Activated B cell treated with CpG ODN at 0.5 μM for 24 hours (primary cell): ENCODE data around the gene TEX14. TPM values are rescaled to one million over a fixed set of nuclear protein-coding genes. Genes with fewer than 3 reads are reported as not detected.

Experiments
- ATAC-seq: fragments of 200-7000 bp; cut with Tn5 transposase; one replicate; pipeline ENCODE4 v1.10.0; 2021; ENCODE audit warnings: low read depth, mild to moderate bottlenecking, moderate library complexity
- CTCF ChIA-PET: fragments of 350-600 bp; sonication (Branson Sonifier 250); formaldehyde crosslinking; loops from one replicate; lab custom pipeline; 2021; ENCODE audit warnings: antibody characterized with exemption; lab: Charles Lee
- POLR2A ChIA-PET: fragments of 350-600 bp; sonication (Branson Sonifier 250); formaldehyde crosslinking; loops from one replicate; lab custom pipeline; 2021; ENCODE audit warnings: antibody characterized with exemption; lab: Charles Lee
- DNase-seq: peaks from one replicate; pipeline ENCODE4 v3.0.0; 2022
- H3K27ac Mint-ChIP-seq: one replicate; pipeline ENCODE4 v1.8.0; 2020; ENCODE audit warnings: mixed read lengths
- H3K27me3 Mint-ChIP-seq: one replicate; pipeline ENCODE4 v1.8.0; 2021; ENCODE audit warnings: mixed read lengths
- H3K36me3 Mint-ChIP-seq: one replicate; pipeline ENCODE4 v1.8.0; 2021; ENCODE audit warnings: low read depth, mixed read lengths
- H3K4me1 Mint-ChIP-seq: one replicate; pipeline ENCODE4 v1.8.0; 2021; ENCODE audit warnings: mixed read lengths
- H3K4me3 Mint-ChIP-seq: one replicate; pipeline ENCODE4 v1.8.0; 2020; ENCODE audit warnings: mild to moderate bottlenecking, mixed read lengths
- H3K9me3 Mint-ChIP-seq: one replicate; pipeline ENCODE4 v1.8.0; 2020; ENCODE audit warnings: mixed read lengths
- intact Hi-C: fragments of 100-400 bp; cut with micrococcal nuclease; formaldehyde crosslinking; loops from one replicate; pipeline ENCODE4 v1.15.1; 2024
- total RNA-seq: library from RNA; stranded (reverse); gene quantifications from 2 replicates; pipeline ENCODE4 v1.2.3, GENCODE V29; 2022
- TF ChIP-seq, protein P1 (sequence below): fragments of 200-600 bp; IDR thresholded peaks from one replicate; pipeline ENCODE4 v1.8.0; 2022; ENCODE audit warnings: antibody characterized with exemption, mild to moderate bottlenecking

Gene TEX14
- total RNA-seq, 1 donor from 2014 or later = 0.16 TPM

DNA sequence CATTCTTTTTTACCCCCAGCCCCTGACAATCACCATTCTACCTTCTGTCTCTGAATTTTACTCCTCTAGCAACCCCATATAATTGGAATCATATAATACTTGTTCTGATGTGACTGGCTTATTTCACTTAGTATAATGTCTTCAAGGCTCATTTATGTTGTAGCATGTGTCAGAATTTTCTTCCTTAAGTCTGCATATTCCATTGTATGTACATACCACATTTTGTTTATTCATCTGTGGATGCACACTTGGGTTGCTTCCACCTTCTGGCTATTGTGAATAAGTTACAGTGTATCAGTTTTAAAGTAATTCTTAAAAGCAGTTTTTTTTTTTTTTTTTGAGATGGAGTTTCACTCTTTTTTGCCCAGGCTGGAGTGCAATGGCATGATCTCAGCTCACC lies 39.1 kb upstream of the TEX14 start:
- ATAC-seq (no peak), DNase-seq (no peak)
- Mint-ChIP-seq H3K27me3 (no peaks in the 10 kb centered on the region), H3K4me3 (no peak overlapping the region), H3K4me1 (no peaks in the 10 kb centered on the region), H3K36me3 (peaks cover 33% of the 10 kb centered on the region), H3K27ac (no peak overlapping the region), H3K9me3 (no peaks in the 10 kb centered on the region)
- TF ChIP-seq, protein P1, sequence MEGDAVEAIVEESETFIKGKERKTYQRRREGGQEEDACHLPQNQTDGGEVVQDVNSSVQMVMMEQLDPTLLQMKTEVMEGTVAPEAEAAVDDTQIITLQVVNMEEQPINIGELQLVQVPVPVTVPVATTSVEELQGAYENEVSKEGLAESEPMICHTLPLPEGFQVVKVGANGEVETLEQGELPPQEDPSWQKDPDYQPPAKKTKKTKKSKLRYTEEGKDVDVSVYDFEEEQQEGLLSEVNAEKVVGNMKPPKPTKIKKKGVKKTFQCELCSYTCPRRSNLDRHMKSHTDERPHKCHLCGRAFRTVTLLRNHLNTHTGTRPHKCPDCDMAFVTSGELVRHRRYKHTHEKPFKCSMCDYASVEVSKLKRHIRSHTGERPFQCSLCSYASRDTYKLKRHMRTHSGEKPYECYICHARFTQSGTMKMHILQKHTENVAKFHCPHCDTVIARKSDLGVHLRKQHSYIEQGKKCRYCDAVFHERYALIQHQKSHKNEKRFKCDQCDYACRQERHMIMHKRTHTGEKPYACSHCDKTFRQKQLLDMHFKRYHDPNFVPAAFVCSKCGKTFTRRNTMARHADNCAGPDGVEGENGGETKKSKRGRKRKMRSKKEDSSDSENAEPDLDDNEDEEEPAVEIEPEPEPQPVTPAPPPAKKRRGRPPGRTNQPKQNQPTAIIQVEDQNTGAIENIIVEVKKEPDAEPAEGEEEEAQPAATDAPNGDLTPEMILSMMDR = no peak
- POLR2A ChIA-PET = no interaction called here
- intact Hi-C loops = loop anchor here (1.0 kb wide), 1 partner anchor 13 kb away; no protein-coding TSS in a partner anchor
- CTCF ChIA-PET = no interaction called here

DNA sequence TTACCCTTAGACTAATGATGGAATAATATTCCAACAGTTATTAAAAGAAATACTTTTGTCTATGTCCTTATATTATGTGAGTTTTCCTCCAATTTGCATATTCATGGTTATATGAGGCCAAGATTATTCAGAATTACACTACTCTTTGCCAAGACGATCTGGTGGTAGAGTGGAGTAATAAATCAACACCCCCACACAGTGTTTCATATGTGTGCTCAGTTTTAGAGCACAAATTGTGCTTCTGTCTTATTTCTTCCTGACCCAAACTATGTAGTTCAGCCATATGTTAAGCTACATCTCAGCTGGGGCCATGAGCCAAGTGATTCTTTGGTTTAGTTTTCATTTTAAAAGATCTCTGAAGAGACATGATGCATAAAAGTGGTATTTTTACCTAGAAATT lies 37.0 kb upstream of the TEX14 start:
- TF ChIP-seq, protein P1 = no peak
- POLR2A ChIA-PET = no interaction called here
- ATAC-seq (no peak), DNase-seq (no peak)
- Mint-ChIP-seq H3K27ac (no peak overlapping the region), H3K27me3 (no peaks in the 10 kb centered on the region), H3K4me1 (no peaks in the 10 kb centered on the region), H3K36me3 (peaks cover 36% of the 10 kb centered on the region), H3K9me3 (no peaks in the 10 kb centered on the region), H3K4me3 (no peak overlapping the region)
- intact Hi-C loops = no loop called here
- CTCF ChIA-PET = no interaction called here

DNA sequence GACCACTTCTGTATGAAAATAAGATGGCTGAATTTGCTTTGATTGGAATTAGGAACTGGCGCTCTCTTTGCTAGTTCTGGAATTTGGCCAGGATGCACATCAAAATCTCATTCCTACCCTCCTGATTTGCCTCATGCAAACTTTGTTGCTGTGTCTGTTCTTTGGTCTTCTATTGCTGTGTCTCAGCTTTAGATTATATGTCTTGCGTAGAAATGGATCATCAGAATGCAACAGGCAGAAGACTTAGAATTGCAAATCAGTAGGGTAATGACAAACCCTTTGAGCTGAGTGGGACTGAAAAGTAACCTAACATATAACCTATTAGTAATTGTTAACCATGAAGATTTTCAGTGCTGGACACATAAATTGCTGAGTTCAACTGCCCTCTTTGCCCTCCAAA lies 30.9 kb upstream of the TEX14 start:
- Mint-ChIP-seq H3K4me1 (no peaks in the 10 kb centered on the region), H3K9me3 (no peaks in the 10 kb centered on the region), H3K27me3 (no peaks in the 10 kb centered on the region), H3K27ac (no peak overlapping the region), H3K4me3 (no peak overlapping the region), H3K36me3 (peaks cover 48% of the 10 kb centered on the region)
- CTCF ChIA-PET = no interaction called here
- POLR2A ChIA-PET = no interaction called here
- intact Hi-C loops = no loop called here
- TF ChIP-seq, protein P1 = no peak
- ATAC-seq = no peak
- DNase-seq = no peak

DNA sequence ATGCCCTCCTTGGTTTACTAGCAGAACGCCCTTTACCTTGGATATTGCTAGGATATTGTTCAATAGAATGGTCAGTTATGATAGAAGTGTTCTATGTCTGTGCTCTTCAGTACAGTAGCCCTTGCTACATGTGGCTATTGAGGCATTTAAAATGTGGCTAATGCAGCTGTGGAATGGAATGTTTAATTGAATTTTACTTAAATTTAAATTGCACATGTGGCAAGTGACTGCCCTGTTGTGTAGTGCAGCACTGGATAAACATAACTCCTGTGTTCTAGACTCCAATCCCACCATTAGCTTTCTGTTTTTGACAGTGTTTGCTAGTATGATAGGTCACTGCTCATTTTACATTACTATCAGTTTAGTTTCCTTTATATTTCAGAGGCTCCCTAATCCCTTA lies 30.4 kb upstream of the TEX14 start:
- Mint-ChIP-seq H3K36me3 (peaks cover 49% of the 10 kb centered on the region), H3K4me1 (no peaks in the 10 kb centered on the region), H3K27me3 (no peaks in the 10 kb centered on the region), H3K9me3 (no peaks in the 10 kb centered on the region), H3K27ac (no peak overlapping the region), H3K4me3 (no peak overlapping the region)
- DNase-seq = no peak
- no peak for ATAC-seq
- intact Hi-C loops = no loop called here
- TF ChIP-seq, protein P1 = no peak
- ChIA-PET POLR2A (no interaction called here), CTCF (no interaction called here)

DNA sequence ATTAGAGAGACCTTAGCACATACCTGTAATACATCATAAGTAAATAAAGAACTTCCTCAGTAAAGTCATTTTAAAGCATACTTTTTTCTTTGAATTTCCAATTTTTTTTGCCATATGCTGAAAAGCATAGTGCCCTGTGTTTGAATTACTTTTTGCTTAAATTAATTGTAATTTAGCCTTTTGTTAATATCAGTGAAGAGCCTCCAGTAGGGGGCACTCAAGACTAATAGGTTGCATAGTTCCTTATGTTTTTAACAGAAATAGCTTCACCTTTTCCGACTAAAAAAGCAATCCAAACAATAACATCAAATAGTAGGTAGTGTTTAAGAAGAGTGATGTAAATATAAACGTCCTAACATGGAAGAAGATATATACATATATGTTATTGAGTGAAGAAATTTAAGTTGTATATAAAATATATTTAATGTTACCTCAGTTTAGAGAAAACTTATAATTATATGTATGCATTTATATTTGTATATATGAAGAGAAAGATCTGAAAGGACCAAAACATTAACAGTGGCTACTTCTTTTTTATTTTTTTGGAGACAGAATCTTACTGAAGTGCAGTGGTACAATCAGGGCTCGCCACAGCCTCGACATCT lies 19.2 kb upstream of the TEX14 start:
- Mint-ChIP-seq H3K27me3 (no peaks in the 10 kb centered on the region), H3K36me3 (peaks cover 43% of the 10 kb centered on the region), H3K4me3 (no peak overlapping the region), H3K4me1 (peaks cover 12% of the 10 kb centered on the region), H3K27ac (no peak overlapping the region), H3K9me3 (no peaks in the 10 kb centered on the region)
- CTCF ChIA-PET = interaction anchor here (0.6 to 5.6 kb wide), 10 partner anchors 9 to 600 kb away, joined by 3 to 94 read pairs (median 4); no protein-coding TSS in a partner anchor
- ATAC-seq (peak; percentile 40), DNase-seq (no peak)
- TF ChIP-seq, protein P1 = no peak
- POLR2A ChIA-PET = interaction anchor here (0.6 to 1.8 kb wide), 8 partner anchors 52 to 294 kb away, joined by 3 to 10 read pairs (median 4); no protein-coding TSS in a partner anchor
- intact Hi-C loops = loop anchor here (1.0 kb wide), 3 partner anchors 124 to 294 kb away; no protein-coding TSS in a partner anchor
